GM18868 (cell line): ENCODE results near the gene GBGT1.

Experiments
- ATAC-seq: cut with Tn5 transposase; IDR thresholded peaks from one replicate; pipeline ENCODE4 v1.9.1; 2021; ENCODE audit warnings: mild to moderate bottlenecking, moderate library complexity; ENCODE audit not compliant: unreplicated experiment

The GBGT1 gene

DNA sequence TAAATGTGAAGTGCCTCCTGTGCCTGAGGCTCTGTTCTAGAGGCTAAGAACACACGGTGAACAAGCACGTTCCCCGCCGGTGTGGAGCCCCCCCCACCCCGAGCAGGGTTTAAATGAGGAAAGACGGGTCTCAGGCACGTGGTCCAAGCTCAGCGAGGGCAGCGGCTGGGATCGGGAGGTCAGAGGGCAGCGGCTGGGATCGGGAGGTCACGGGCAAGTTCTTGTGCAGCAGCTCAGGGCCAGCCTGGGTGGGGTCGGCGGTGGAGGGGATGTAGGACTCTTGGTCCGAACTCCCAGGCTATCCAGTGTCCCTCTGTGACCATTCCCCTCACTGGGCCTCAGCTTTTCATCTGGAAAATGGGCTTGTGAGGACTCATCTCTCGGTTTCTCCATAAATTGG lies 2.7 kb upstream of the GBGT1 start:
- no peak for ATAC-seq

DNA sequence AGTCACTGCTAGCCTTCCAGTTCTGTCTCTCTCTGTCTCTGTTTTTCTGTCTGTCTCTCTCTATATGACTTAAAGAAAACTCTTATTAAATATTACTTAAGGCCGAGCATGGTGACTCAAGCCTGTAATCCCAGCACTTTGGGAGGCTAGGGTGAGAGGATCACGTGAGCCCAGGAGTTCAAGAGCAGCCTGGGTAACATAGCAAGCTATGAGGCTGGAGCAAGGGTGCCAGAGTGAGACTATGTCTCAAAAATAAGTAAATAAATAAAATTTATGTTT lies 1.7 kb upstream of the GBGT1 start:
- ATAC-seq, result no peak

DNA sequence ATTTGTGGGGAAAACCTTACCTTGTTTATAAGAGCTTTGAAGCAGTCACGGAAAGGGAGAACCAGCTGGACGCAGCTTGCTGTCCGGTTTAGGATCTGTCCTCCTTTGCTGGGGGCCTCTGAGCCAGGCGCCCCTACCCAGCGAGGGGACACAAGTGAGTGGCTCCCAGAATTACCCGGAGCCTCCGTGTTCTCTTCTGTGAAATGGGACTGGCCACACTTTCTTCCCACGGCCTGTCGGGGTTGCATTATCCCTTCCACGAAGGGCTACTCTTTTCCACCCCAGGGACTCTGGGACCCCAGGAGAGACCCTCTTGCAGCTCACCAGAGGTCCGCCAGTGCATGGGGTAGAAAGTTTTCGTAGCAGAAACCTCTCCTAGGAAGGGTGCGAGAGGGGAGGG lies 477 bp upstream of the GBGT1 start:
- no peak for ATAC-seq

DNA sequence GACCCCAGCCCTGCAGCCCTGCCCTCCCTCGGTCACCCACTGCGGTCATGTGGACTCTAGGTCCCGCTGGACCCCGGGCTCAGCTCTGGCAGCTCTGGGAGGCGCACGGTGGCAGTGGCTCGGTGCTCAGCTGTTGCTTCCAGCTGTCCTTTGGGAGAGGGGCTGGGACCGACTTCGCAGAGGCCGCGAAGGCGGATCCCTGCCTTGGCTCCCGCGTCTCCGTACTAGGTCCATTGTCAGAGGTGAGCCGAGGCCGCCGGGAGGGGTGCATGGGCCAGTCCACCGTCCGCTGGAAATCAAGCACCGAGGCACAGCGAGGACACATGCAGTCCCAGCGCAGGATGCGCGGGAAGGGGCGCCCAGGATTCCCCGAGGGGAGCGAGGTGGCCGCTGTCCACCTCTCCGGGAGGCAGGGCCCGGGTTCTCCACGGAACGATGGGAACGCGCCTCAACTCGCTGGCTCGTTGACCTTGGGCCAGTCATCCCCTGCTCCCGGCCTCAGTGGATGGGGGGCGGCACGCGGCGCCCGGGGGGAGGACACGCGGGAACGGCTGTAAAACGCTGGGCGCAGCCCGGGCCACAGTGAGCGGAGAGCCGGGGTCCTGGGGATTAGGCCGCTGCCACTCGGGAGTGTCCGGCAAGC lies 732 bp downstream of the GBGT1 start:
- ATAC-seq, result no peak

DNA sequence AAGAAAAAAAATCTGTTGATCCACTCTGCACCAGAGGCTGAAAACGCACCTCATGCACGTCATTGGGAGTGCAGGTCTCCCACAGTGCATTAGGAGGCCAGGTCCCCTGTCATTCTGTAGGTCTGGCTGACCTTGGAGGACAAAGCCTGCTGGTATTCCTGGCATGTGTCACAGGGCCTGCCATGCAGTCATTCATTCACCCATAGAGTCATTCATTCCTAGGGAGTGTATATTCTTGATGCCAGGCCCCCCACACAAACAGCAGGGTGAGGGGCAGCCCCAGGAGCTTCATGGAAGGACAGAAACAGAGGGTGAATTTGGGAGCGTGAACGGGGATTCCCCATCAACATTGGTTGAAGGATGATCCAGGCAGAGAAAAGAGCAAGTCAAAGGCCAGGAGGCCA lies 2.2 kb downstream of the GBGT1 start:
- ATAC-seq, result no peak

DNA sequence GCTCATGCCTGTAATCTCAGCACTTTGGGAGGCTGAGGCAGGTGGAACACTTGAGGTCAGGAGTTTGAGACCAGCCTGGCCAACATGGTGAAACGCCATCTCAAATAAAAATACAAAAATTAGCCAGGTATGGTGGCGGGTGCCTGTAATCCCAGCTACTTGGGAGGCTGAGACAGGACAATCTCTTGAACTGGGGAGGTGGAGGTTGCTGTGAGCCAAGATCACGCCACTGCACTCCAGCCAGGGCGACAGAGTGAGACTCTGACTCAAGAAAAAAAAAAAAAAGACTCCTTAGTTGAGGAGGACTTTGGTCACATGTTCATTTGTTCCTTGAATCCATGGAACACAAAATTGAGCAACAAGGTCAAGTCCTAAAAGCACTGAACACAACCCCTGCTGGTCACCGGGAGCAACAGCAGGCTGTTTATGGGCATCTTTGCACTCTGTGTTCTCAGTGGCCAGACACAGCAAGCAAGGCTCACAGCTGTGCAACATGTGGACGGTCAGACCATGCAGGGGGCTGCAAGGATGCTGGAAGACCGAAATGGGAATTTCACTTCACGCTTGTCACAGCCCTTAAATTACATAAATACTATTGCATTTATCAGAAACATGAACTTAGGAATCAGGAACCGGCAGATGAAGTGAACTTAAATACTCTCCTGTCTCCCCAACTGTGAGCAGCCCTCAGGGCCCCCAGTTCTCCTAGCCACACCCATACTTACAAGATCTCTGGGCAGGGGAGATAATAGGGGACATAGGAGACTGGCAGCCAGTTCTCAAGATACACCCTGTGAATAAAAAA lies 2.8 kb downstream of the GBGT1 start:
- no peak for ATAC-seq

DNA sequence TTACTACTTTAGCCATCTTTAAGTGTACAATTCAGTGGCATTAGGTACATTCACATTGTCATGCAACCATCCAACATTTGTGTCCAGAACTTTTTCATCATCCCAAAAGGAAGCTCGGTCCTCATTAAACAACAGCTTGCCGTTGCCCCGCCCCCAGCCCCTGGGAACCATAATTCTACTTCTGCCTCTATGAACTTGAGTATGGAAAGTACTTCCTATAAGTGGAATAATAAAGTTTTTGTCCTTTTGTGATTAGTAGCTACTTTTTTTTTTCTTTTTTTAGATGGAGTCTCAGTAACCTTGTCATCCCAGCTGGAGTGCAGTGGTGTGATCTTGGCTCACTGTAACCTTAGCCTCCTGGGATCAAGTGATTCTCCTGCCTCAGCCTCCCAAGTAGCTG lies 5.0 kb downstream of the GBGT1 start:
- ATAC-seq, result no peak

DNA sequence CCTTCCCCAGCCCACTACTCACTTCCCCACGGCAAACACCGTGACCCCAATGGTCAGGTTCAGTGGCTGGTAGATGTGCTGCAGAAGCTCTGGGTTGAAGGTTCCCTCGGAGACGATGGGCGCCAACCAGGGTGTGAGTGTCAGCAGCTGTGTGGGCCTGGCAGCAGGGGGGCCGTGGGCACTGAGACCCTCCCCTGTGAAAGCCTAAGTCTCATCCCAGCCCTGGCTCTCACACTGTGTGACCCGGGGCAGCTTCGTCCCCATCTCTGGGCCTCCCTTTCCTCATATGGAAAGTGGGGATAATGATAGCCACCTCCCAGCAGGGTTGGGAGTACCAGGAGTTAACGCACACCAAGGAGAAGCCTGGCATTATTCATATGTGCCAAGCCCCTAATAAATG lies 8.6 kb downstream of the GBGT1 start:
- ATAC-seq, result no peak

DNA sequence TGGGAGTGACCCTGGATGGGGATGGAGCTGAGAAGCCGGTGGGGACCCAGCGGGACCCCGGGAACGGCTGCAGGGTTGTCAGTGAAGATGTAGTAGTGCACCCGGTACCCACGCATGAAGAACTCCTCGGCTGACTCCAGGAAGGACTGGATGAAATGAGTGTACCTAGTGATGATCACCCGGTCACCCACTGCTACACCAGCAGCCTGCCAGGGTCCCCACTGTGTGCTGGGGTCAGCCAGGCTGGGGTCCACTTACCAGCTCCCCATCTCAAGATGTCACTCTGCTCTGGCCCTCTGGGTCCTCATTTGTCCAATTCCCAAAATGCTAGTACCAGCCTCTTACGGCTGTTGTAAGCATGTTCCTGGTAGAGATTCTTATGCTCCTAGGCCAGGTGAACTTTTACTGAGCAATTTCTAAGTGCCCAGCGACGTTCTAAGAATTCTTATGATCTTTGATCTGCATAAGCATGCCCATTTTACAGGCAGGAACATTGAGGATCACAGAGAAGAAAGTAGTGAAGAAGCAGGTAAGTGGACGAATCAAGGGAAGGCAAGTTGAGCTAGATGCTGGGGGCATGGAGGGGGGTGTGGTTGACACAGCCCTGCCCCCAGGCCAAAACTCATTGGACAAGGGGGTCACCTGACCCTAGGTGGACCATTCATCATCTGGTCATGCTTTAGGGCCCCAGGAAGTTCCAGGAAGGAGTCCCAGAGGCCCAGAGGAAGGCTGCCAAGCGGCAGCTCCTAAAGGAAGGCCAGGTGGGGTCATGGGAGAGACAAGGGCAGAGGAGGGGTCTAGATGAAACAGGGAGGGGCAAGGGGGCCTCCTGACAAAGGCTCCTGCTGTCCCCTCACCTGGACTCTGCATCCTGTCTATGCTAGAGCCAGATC lies 9.4 kb downstream of the GBGT1 start:
- no peak for ATAC-seq

DNA sequence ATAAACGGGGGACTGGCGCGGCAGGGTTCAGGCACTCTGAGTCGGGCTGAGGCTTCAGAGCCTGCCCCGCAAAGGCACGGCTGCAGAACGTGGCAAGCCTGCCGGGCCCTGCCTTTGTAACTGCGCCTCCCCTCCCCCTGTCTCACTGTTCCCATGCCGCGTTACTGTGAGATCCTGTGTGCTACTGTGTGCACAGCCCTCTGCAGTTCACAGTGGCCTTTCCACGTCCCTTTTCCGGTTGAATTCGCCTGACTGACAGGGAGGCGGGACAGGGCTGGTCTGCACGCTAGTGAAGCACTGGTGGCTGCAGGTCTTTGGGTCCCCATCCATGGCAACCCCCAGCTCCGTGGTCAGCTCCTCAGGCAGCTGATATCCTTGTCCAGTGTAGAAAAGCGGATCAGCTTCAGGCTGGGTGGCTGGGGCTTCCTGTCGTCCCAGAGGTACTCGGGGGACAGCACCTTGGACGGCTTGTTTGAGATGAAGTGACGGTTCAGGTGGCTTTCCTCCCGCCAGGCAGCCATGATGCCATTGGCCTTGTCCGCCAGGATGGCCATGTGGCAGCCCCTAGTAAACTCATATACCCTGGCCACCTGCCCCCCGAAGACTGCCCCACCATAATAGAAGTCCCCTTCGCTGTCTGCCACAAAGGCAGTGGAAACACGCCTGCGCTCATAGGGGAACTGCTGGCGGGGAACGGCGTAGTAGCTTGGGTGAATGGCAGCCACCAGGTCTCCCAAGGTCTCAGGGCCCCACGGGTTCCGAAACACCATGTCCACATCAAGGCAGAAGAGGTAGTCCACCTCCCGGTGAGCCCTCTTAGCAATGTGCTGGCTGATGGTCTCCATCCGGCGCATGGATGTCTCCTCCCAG lies 10.3 kb downstream of the GBGT1 start:
- no peak for ATAC-seq

DNA sequence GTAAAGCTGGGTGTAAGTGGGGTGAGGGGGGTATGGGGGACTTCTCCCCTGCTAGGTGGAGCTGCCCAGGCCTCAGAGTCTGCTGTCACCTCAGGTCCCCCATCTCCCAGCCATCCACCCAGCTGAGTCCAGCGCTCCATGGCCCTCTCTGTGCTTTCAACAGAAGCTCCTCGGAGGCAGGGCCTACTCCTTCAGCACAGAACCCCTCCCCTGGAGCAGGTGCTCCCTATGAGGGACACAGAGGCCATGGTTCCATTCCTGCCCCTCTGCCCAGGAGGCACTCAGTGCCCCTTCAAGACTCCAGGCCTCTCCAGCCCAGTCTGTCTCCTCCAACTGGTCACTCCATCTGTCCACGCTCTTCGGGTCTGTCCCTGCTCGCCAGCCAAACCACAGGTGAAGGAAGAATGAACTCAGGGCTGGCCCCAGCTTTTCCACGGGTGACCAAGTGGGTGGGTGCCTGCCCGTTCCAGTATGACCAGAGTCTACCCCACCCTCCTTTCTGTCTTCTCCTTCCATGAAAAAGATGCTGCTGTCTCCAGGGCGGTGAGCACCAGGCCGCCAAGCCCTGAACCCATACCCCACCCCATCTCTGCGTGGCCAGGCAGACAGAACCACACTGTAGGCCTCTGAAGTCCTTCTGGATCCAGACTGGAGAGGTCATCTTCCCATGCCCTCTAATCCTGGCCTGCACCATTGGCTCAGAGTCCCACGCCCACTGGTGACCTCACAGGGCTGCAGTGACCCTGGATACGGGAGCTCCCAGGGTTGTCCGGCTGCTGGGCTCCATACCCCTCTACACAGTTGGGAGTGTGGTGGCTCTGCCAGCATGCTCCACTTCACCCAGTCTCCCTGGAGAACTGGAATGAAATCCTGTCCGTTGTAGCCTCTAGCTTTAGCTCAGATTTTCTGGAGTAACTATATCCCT lies 11.9 kb downstream of the GBGT1 start:
- no peak for ATAC-seq

DNA sequence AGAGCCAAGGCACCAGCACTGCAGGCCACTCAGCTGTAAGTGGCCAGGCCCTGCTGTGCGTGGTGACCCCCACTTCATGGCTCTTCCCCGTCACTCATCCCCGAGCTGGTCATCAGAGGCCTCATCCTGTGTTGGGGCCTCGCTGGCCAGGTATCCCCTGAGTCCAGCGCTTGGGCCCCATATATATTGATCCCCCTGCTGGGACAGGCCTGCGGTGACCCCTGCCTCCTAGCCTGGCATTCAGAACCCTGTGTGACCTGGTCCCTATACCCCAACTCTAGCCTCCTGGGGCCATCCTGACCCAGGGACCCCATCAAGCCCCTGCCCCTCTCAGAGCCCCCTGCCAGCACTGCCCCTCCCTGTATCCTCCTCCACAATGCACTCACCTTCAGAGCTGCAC lies 12.7 kb downstream of the GBGT1 start:
- ATAC-seq, result no peak

DNA sequence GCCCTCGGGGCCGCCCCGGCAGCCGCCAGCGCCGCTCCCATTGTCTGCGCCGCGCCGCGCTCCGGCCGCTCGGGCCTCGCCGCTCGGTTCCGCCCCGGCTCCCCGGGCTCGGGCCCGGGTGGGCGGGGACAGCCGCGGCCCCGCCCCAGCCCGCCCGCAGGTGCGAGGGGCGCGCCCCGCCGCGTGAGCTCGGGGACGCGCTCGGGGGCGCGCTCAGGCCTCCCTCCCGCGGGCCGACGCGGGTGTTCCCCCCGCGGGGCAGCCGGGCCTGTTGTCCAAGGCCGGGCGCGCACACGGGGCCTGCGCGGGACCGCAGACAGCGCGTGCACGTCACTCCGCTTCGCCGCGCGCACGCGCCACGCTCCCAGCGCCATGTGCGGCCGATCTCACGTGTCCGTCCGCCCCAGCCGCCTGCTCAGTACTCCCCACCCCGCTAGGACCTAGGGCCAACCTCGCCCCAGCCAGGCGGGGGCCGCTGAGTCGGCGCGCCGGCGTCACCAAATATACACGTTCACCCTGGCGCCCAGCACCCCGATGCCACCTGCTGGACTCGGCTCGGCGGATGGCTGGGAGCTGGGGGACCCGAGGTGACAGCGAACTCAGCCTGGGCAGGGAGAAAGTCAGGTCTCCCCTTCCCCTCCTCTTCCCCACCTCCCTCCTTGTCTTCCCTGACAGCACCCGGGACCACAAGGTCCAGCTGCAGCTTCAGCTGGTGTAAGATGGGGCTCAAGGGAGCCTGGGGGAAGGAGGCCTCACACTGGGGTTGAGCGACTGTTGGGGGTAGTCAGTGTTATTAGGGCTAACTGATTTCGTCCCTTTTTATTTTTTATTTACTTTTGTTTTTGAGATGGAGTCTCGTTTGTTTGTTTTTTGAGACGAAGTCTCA lies 14.3 kb downstream of the GBGT1 start:
- peak; percentile 68 for ATAC-seq

DNA sequence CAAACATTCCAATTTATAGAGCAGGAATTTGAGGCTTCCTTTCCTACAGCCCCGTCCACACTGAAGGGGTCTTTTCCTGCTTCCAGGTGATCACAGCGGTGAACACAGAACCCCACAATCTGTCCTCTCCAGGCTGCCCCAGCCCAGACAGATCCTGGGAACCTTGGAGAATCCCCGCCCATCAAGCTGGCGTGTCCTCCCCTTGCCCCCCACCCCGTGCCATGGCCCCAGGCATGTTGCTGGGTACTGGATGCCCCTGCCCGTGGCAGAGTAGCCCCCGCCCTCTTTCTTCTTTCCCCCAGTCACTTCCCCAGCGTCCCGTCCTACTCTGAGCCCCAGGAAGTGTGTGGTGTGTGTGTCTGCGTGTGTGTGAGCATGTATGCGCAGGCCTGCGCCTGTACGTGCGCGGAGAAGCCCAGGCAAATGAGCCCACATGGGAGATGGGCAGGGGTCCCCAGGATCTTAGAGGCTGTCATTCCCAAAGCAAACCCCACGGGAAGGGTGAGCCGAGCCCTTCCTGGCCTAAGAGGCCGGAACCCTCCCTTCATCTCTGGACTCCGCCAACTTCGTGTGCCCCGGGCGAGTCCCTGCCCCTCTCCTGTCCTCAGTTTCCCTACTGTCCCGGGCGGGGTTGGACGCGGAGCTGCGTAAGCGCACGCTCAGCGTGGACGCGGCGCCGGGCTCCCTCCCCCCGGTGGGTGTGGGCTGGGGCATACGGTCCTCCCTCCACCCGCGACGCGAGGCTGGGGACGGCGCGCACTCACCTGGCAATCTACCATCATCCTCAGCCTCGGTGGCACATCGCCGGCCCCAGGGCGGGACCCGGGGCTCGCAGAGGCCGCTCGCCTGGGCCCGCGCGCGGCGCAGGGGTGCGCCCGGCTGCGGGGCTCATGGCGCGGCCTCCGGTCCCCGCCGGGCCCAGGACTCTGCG lies 15.2 kb downstream of the GBGT1 start:
- ATAC-seq, result peak; percentile 2

DNA sequence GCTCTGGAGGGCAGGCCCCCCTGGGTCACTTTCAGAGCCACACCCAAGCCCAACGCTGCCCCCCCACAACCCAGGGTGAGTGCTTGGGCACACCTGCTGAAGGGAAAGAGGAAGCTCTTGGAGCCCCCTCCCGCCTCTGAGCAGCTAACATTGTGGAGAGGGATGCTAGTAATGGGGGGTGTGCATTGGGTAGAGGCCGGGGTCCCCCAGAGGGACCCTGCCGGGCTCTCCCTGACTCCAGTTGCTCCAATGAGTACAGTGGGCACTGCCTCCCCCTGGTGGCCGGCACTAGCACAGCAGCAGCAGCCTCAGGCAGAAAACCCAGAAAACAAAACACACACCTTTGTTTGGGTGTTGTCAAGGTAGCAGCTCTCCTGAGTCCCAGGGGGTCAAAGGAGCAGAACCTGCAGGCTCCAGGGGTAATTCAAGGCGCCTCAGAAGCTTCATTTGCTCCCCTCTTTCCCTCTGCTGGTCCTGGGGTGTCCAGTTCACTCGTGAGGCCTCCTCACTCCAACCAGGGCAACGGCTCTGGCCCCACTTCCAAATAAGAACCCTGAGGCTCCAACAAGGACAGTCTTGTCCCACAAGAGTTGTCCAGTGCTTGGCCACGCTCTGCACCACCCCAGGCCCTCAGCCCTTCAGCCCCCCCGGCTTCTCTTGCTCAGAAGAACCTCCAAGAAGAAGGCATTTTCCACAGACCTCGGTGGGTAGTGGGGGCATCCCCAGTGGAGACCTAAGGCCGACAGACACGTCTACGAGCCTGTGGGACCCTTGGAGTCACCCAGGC lies 16.1 kb downstream of the GBGT1 start:
- peak; percentile 29 for ATAC-seq

DNA sequence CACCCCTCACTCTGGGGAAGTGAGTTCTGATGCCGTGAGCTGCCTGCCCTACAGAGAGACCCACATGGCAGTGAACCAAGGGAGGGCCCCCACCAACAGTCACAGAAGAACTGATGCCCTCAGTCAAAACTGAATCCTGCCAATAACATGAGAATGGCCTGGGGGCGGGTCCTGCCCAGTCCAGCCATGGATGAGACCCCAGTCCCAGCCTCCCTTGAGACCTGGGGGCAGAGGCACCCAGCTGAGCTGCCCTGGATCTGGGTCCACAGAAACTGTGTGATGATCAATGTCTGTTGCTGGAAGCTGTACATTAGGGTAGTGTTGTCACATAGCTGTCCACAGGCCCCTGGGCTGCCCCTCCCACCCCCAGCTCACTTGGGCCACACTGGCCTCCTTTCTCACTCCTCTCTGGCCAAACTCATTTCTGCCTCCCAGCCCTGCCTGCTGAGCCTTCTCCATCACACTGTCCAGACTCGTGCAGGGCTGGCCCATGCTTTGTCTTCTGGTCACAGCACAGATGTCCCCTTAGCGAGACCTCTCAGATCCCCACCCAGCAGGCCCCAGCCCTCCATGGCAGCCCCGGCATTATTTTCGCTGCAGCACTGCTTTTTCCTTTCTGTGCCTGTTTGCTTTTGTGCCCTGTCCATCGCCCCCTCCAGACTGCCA lies 16.8 kb downstream of the GBGT1 start:
- ATAC-seq, result no peak
